NOMO-1 treated with dmso at 0.1 percent for 144 hours (cell line): ENCODE measurements around the gene STAT2.
"Not testable (repeated sequence)": the region's sequence is repeated elsewhere in the genome, so short reads cannot be mapped to it uniquely, and the experiment has no call there.

Experiments
- DNase-seq: peaks from one replicate; lab custom pipeline; 2025; ENCODE audit not compliant: unreplicated experiment; lab: John Stamatoyannopoulos, UW

The STAT2 gene

GRCh38 chr12:56359851-56360767, at the start of gene STAT2:
TSS of gene STAT2 (minus strand) at chr12:56360107. CDS start at chr12:56356571, 3,536 bp downstream.
- DNase-seq, result peak; percentile 100

- DNase-seq, result no peak
These were observed 49.0 kb upstream of the STAT2 start for GRCh38 chr12:56408799-56409417.

- DNase-seq, result not testable (repeated sequence)
These were observed 44.3 kb upstream of the STAT2 start for GRCh38 chr12:56404227-56404626.

GRCh38 chr12:56401612-56402011, 41.7 kb upstream of the STAT2 start:
- not testable (repeated sequence) for DNase-seq

DNA sequence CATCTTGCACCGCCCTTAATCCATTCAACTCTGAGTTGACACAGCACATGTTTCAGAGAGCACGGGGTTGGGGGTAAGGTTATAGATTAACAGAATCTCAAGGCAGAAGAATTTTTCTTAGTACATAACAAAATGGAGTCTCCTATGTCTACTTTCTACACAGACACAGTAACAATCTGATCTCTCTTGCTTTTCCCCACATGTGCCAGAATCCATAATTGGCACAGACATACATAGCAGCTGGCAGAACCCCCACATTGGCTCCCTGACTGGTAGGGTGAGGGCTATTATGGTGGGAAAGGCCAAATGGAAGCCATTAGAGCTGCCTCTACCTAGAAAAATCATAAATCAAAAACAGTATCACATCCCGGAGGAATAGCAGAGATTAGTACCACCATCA, 41.2 kb upstream of the STAT2 start:
- DNase-seq, result not testable (repeated sequence)

DNA sequence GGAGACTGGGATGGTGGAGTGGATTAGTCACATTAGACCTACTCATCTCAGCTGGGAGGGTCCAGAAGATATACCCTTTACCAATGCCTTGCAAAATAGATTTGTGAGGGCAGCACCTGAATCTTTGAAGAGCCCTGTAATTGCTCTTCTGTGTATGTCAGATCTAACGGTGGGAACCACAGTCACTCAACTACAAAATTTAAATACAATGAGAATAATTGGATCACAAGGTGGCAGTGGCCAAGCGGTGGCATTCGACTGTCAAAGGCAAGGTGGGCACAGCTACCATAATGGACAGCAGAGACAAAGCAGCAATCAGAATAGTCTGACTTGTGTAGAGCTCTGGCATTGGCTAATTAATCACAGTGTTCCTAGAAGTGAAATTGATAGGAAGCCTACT, 39.6 kb upstream of the STAT2 start:
- not testable (repeated sequence) for DNase-seq

- no peak for DNase-seq
These were observed 38.4 kb upstream of the STAT2 start for GRCh38 chr12:56398324-56398723.

DNA sequence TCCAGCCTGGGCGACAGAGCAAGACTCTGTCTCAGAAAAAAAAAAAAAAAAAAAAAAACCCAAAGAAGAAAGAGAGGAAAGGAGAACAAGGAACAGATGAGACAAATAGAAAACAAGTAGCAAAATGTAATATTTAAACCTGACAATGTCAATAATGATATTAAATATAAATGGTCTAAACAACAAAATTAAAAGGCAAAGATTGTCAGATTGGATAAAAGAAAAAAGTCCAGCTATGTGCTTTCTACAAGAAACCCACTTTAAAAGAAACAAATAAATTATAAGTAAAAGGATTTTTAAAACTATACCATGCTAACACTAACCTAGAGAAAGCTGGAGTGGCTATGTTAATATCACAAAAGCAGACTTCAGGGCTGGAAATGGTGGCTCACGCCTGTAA, 32.4 kb upstream of the STAT2 start:
- DNase-seq, result no peak

- DNase-seq, result no peak
These were observed 31.8 kb upstream of the STAT2 start for GRCh38 chr12:56391721-56392120.

- no peak for DNase-seq
These were observed 29.5 kb upstream of the STAT2 start for GRCh38 chr12:56389412-56389811.

DNA sequence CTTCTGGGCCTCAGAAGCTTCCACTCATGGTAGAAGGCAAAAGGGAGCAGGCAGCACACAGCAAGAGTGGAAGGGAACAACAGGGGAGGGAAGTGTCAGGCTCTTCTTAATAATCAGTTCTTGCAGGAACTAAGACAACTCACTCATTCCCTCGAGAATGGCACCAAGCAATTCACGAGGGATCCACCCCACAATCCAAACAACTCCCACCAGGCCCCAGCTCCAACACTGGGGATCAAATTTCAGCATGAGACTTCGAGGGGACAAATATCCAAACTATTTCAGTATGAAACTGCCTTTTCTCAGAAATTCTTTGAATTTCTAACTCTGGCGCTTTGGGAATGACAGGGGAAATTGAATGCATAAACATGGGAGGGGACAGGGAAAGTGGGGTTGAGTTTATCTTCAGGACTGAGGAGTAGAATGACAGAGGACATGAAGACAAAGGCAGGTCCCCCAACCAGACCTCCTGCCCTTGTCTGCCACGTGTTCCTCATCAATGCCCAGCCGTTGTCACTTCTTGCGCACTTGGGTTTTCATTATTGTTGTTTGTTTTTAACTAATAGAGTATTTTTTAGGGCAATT, 27.3 kb upstream of the STAT2 start:
- DNase-seq, result no peak

DNA sequence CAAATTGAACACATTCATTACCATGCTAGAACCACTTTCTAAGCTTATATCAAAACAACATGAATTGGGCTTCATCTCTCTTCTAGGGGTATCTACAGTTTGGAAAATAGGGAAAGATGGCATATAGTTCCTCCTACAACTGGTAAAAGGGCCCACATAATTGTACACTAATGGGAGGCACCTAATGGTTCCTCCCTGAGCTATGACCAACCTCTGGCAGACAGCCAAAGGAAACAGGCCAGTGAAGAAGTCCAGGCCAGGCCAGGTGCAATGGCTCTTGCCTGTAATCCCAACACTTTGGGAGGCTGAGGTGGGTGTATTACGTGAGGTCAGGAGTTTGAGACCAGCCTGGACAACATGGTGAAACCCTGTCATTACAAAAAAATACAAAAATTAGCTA, 26.0 kb upstream of the STAT2 start:
- DNase-seq, result no peak

- no peak for DNase-seq
These were observed 22.7 kb upstream of the STAT2 start for GRCh38 chr12:56382611-56383010.

DNA sequence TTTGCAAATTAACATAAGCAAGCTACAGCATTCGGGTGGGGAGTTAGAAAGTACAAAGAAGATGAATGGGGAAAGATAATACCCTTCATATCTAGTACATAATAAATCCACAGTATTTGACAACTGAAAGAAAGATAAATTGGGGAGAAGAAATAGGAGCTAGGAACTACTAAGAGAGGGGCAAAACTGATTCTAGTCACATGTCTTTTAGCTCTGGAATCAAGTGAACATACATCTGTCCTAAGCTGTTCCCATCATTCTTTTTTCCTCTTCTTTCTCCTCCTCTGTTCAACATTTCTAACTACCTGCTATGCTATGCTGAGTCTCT, 18.0 kb upstream of the STAT2 start:
- no peak for DNase-seq

DNA sequence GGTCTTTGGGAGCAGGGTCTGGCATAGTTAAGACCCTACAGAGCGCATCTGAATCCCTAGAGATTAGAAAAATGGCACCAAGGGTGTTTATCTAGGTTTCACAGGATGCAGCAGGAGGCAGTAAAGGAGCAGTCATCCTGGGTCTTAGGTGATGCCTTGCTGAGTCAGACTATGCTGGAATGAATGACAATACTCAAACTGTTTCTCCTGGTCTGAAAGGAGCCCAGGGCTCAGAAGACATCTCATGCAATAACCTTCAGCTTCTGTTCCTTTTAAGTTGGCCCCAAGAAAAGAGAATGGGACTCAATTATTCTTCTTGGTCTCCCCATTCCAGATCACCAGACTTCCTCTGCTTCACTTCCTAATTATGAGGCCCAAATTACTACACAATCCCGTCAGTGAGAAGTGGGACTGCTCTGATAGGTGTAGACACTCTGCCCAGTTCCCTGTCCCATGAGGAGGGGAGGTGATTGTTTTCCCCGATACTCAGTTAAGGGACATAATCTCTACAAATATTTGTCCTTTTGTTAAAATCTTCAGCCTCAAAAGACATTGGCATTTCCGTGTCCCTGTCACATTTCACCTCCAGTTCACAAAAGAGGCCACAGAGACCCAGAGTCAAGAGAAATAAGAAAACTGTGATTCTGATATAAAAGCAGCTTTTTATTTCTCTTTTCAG, 17.5 kb upstream of the STAT2 start:
- no peak for DNase-seq

- no peak for DNase-seq
These were observed 15.9 kb upstream of the STAT2 start for GRCh38 chr12:56375598-56376434.

DNA sequence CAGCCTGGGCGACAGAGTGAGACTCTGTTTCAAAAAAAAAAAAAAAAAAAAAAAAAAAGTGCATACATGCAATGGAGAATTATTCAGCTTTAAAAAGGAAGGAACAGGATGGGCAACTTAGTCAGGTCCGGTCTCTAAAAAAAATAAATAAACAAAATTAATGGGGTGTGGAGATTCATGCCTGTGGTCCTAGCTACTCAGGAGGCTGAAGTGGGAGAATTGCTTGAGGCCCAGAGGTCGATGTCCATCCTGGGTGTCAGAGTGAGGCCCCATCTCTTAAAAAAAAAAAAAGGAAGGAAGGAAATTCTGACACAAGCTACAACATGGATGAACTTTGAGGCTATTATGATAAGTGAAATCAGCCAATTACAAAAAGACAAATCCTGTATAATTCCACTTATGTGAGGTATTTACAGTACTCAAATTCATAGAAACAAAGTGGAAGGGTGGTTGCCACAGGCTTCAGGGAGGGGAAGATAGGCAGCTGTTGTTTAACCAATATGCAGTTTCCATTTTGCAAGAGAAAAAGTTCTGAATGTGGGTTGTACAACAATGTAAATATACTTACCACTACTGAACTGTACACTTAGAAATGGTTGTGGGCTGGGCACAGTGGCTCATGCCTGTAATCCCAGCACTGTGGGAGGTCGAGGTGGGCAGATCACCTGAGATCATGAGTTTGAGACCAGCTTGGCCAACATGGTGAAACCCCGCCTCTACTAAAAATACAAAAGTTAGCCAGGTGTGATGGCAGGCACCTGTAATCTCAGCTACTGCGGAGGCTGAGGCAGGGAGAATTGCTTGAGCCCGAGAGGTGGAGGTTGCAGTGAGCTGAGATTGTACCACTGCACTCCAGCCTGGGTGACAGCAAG, 15.1 kb upstream of the STAT2 start:
- no peak for DNase-seq

- no peak for DNase-seq
These were observed 13.6 kb upstream of the STAT2 start for GRCh38 chr12:56373515-56373914.

GRCh38 chr12:56366948-56367347, 7.0 kb upstream of the STAT2 start:
- DNase-seq, result no peak
